ENCODE measurements around the gene KCNK1.

The KCNK1 gene

GRCh38 chr1:233707880-233708815, 94.2 kb downstream of the KCNK1 start:
- DNase-seq: no peak

GRCh38 chr1:233710031-233710430, 96.1 kb downstream of the KCNK1 start:
- DNase-seq: no peak

GRCh38 chr1:233710507-233710906, 96.6 kb downstream of the KCNK1 start:
- DNase-seq: no peak

GRCh38 chr1:233714631-233715217, 100.8 kb downstream of the KCNK1 start:
- no peak for DNase-seq

- DNase-seq: no peak
These were observed 104.2 kb downstream of the KCNK1 start for GRCh38 chr1:233718057-233718456.

GRCh38 chr1:233719655-233720341, 105.9 kb downstream of the KCNK1 start:
- no peak for DNase-seq

- no peak for DNase-seq
These were observed 107.2 kb downstream of the KCNK1 start for GRCh38 chr1:233721004-233721595.

All from CD4-positive, alpha-beta T cell treated with Interleukin-4 for 4 hours (primary cell).